Measurements from ENCODE around the gene TRAPPC6A. TPM values are rescaled to one million over a fixed set of nuclear protein-coding genes. Genes with fewer than 3 reads are reported as not detected.
A peak's percentile ranks its signal among the peaks of the same experiment; 100 is the strongest.

Gene TRAPPC6A
- total and polyA plus RNA-seq, 9 of the 15 experiments (the other 6 are each of a cell fraction or from before 2014, with no cell fraction given): 0.82 to 23.6 (median 11.6) TPM

- TF ChIP-seq EWSR1 (IDR thresholded peaks at IDR 0.05; ENCODE audit: borderline replicate concordance, low read depth, partially characterized antibody) (no peak), ZNF512 (tag; IDR thresholded peaks at IDR 0.05) (no peak), POLR2G (IDR thresholded peaks at IDR 0.05; ENCODE audit: low read depth, low read length) (peak; percentile 20; the same call in 1 of the 2 replicates), ZNF277 (CRISPR knock-in tag; IDR thresholded peaks at IDR 0.05; ENCODE audit: borderline replicate concordance) (no peak), ETV6 (IDR thresholded peaks at IDR 0.05; ENCODE audit: borderline replicate concordance in 1 of 2, low read depth in 2 of 2, low read length in 1 of 2) (no peak), ETV6 (CRISPR knock-in tag; IDR thresholded peaks at IDR 0.05; ENCODE audit: borderline replicate concordance) (no peak), STAG1 (CRISPR knock-in tag; IDR thresholded peaks at IDR 0.05; ENCODE audit: borderline replicate concordance) (peak; percentile 26; the same call in 1 of the 2 replicates), BHLHE40 (IDR thresholded peaks at IDR 0.05; ENCODE audit: low read length) (peak; percentile 36), CBX5 (IDR thresholded peaks at IDR 0.05; ENCODE audit: borderline replicate concordance, low read depth) (no peak), ZNF263 (CRISPR knock-in tag; IDR thresholded peaks at IDR 0.05; ENCODE audit: borderline replicate concordance) (peak; percentile 55; the same call in 1 of the 2 replicates), PBX2 (CRISPR knock-in tag; IDR thresholded peaks at IDR 0.05; ENCODE audit: low read depth) (no peak), PBX2 (tag; conservative IDR thresholded peaks at IDR 0.05; ENCODE audit: low read depth) (no peak), ETV5 (CRISPR knock-in tag; IDR thresholded peaks at IDR 0.05; ENCODE audit: low read depth) (no peak), JUND (IDR thresholded peaks at IDR 0.05; ENCODE audit: borderline replicate concordance, low read depth, low read length) (peak; percentile 22; the same call in 1 of the 2 replicates), JUND (tag; IDR thresholded peaks at IDR 0.05; ENCODE audit: borderline replicate concordance, low read depth, low read length) (no peak; the same call in 2 of the 3 replicates), CREB5 (CRISPR knock-in tag; IDR thresholded peaks at IDR 0.05) (no peak), CTCF (IDR thresholded peaks at IDR 0.05 in 2 of 3, conservative IDR thresholded peaks at IDR 0.05 in 1 of 3; ENCODE audit: insufficient read depth in 2 of 3, low read depth in 1 of 3, low read length in 3 of 3) (peak; percentile 82 to 90 (median 83)), GTF2A2 (tag; IDR thresholded peaks at IDR 0.05) (no peak)
Measured at GRCh38 chr19:45125975-45126493, 52.0 kb downstream of the TRAPPC6A start (continued).

All from K562 (cell line).